ENCODE data around the gene PLD5. TPM values are rescaled to one million over a fixed set of nuclear protein-coding genes. Genes with fewer than 3 reads are reported as not detected.
A peak's percentile ranks its signal among the peaks of the same experiment; 100 is the strongest.

PLD5 gene
- not detected for total RNA-seq
- not detected for total RNA-seq (2013)
- 0 to 0.07 (median 0) reads per million in 29 experiments for total RNA-seq

DNA sequence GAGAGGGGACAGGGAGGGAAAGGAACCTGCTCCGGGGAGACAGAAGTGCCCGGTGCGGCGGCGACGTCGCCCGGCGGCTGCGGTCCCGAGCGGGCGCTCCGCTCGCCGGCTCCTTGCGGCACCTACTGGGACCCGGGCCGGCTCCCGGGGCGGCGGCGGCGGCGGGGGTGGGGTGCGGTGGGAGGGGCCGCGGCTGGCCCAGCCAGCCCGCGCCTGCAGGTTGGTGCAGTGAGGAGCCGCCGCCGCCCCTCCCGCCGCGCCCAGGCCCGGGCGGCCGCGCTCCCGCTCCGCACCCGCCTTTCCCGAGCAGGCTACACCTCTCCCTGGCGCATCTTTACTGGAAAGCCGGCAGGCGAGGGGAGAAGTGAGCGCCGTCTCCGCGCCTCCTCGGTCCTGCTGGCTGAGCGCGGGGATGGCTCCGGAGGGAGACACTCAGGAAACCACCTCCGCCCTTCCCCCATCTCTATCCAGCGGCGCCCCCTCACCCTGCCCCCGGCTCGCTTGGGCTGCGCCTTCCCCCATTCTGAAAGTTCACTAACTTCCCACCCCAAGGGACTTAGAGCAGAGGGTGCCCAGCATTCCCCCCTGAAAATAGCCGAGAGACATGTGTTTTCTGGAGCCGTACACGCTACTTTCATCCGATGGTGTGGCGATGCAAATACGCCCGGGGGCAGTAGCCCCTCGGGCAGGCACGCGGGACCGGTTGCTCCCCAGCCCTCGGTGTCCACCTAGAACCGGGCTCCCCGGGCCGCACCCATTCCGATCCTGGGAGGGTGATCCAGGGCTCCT lies at the start of gene PLD5:
Gene PLD5 (minus strand): TSS at position 127 of the 789 bp plus-strand sequence.
- CTCF ChIA-PET, result no interaction called here
- no peak for DNase-seq

GRCh38 chr1:242569867-242570266 lies 45.4 kb upstream of the PLD5 start:
- peaks cover 0 to 8% (median 0%) of the 10 kb centered on the region in 3 donors for H3K9me3 Mint-ChIP-seq
- H3K27ac Mint-ChIP-seq, result no peak overlapping the region
- Histone ChIP-seq H3K4me1 (ENCODE audit: control insufficient read depth in 1 of 2, extremely low read depth in 1 of 2, insufficient read depth in 2 of 2, low read length in 2 of 2) (no peaks in the 10 kb centered on the region), H3K4me3 (ENCODE audit: control insufficient read depth in 1 of 2, extremely low read depth in 1 of 2, low read length in 1 of 2) (no peak overlapping the region), H3K9me3 (no peaks in the 10 kb centered on the region), H3K36me3 (ENCODE audit: control insufficient read depth in 2 of 2, extremely low read depth in 1 of 2, insufficient read depth in 1 of 2, low read length in 1 of 2) (no peaks in the 10 kb centered on the region), H3K27ac (ENCODE audit: low read length) (no peak overlapping the region), H3K27me3 (replicated peaks in 1 of 2; ENCODE audit: control insufficient read depth in 2 of 2, extremely low read depth in 1 of 2, insufficient read depth in 2 of 2, low read length in 1 of 2) (peaks cover 0 to 2% of the 10 kb centered on the region in 2 experiments)
- no peak for DNase-seq
- ChIA-PET CTCF (no interaction called here), POLR2A (no interaction called here)
- H3K27me3 Mint-ChIP-seq, result peaks cover 0 to 2% of the 10 kb centered on the region in 2 donors
- H3K36me3 Mint-ChIP-seq, result no peaks in the 10 kb centered on the region
- no peaks in the 10 kb centered on the region for H3K4me1 Mint-ChIP-seq
- no peak overlapping the region for H3K4me3 Mint-ChIP-seq
- no peak for ATAC-seq (replicated peaks in 1 of 4)
- no CpG with 5 or more reads among the region's 1 CpG for WGBS (ENCODE audit: insufficient coverage)

More for the DNA sequence above, at the start of gene PLD5:
- Mint-ChIP-seq H3K4me3 (peak within 1 kb of the TSS; percentile 29 to 74 (median 49)), H3K27ac (no peak within 1 kb of the TSS), H3K9me3 (no peaks in the 10 kb centered on the region), H3K27me3 (peaks cover 54 to 60% of the 10 kb centered on the region in 2 donors), H3K36me3 (no peaks in the 10 kb centered on the region), H3K4me1 (peaks cover 0 to 18% (median 15%) of the 10 kb centered on the region in 3 donors)
- H3K4me3 ChIP-seq (ENCODE audit: control insufficient read depth in 1 of 2, extremely low read depth in 1 of 2, low read length in 1 of 2), result peak within 1 kb of the TSS in 1 of 2 donors; percentile 44
- no peaks in the 10 kb centered on the region for H3K9me3 ChIP-seq
- H3K4me1 ChIP-seq (ENCODE audit: control insufficient read depth in 1 of 2, extremely low read depth in 1 of 2, insufficient read depth in 2 of 2, low read length in 2 of 2), result peaks cover 0 to 8% of the 10 kb centered on the region in 2 experiments
- POLR2A ChIA-PET, result no interaction called here
- peaks cover 16 to 32% of the 10 kb centered on the region in 2 experiments for H3K27me3 ChIP-seq (replicated peaks in 1 of 2; ENCODE audit: control insufficient read depth in 2 of 2, extremely low read depth in 1 of 2, insufficient read depth in 2 of 2, low read length in 1 of 2)
- WGBS (ENCODE audit: insufficient coverage), result 4% methylated on average over 46 of the region's 77 CpGs
- H3K27ac ChIP-seq (ENCODE audit: low read length), result no peak within 1 kb of the TSS
- H3K36me3 ChIP-seq (ENCODE audit: control insufficient read depth in 2 of 2, extremely low read depth in 1 of 2, insufficient read depth in 1 of 2, low read length in 1 of 2), result no peaks in the 10 kb centered on the region
- no peak for ATAC-seq (replicated peaks in 1 of 4)

DNA sequence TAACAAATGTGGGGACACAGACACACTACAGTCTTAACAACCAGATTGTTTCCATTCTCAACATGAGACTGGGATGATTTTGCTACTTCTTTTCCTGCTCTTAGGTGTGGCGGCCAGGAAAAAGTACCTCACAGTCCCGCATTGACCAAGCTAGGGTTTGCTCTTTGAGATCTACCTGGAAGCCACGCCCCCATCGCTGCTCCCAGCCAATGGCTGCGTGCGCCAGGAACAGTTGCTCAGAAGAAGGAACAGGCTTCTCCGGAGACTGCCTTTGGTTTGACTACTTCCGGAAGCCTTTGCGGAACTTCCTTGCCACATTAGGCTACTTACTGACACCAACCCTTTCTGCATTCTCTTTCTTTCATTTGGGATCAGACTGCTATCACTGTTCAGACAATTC lies 44.2 kb upstream of the PLD5 start:
- ChIA-PET CTCF (interaction anchor here in 1 of 2 donors (0.7 kb wide), 1 partner anchor 10 kb away, joined by 3 read pairs; no protein-coding TSS in a partner anchor), POLR2A (no interaction called here)
- no peak for DNase-seq
- Histone ChIP-seq H3K4me3 (ENCODE audit: control insufficient read depth in 1 of 2, extremely low read depth in 1 of 2, low read length in 1 of 2) (no peak overlapping the region), H3K4me1 (ENCODE audit: control insufficient read depth in 1 of 2, extremely low read depth in 1 of 2, insufficient read depth in 2 of 2, low read length in 2 of 2) (no peaks in the 10 kb centered on the region), H3K36me3 (ENCODE audit: control insufficient read depth in 2 of 2, extremely low read depth in 1 of 2, insufficient read depth in 1 of 2, low read length in 1 of 2) (no peaks in the 10 kb centered on the region), H3K27me3 (replicated peaks in 1 of 2; ENCODE audit: control insufficient read depth in 2 of 2, extremely low read depth in 1 of 2, insufficient read depth in 2 of 2, low read length in 1 of 2) (peaks cover 0 to 2% of the 10 kb centered on the region in 2 experiments), H3K27ac (ENCODE audit: low read length) (no peak overlapping the region), H3K9me3 (no peaks in the 10 kb centered on the region)
- Mint-ChIP-seq H3K27ac (no peak overlapping the region), H3K4me3 (no peak overlapping the region), H3K36me3 (no peaks in the 10 kb centered on the region), H3K9me3 (peaks cover 0 to 8% (median 0%) of the 10 kb centered on the region in 3 donors), H3K4me1 (no peaks in the 10 kb centered on the region), H3K27me3 (peaks cover 0 to 2% of the 10 kb centered on the region in 2 donors)
- no peak for ATAC-seq (replicated peaks in 1 of 4)
- WGBS (ENCODE audit: insufficient coverage), result 88% methylated on average over 8 of the region's 9 CpGs

- Mint-ChIP-seq H3K27ac (no peak overlapping the region), H3K36me3 (no peaks in the 10 kb centered on the region), H3K4me1 (no peaks in the 10 kb centered on the region), H3K9me3 (peaks cover 0 to 8% (median 0%) of the 10 kb centered on the region in 3 donors), H3K4me3 (no peak overlapping the region), H3K27me3 (peaks cover 0 to 2% of the 10 kb centered on the region in 2 donors)
- WGBS (ENCODE audit: insufficient coverage), result no CpG with 5 or more reads among the region's 3 CpGs
- Histone ChIP-seq H3K27ac (ENCODE audit: low read length) (no peak overlapping the region), H3K9me3 (no peaks in the 10 kb centered on the region), H3K36me3 (ENCODE audit: control insufficient read depth in 2 of 2, extremely low read depth in 1 of 2, insufficient read depth in 1 of 2, low read length in 1 of 2) (no peaks in the 10 kb centered on the region), H3K4me3 (ENCODE audit: control insufficient read depth in 1 of 2, extremely low read depth in 1 of 2, low read length in 1 of 2) (no peak overlapping the region), H3K27me3 (replicated peaks in 1 of 2; ENCODE audit: control insufficient read depth in 2 of 2, extremely low read depth in 1 of 2, insufficient read depth in 2 of 2, low read length in 1 of 2) (peaks cover 0 to 2% of the 10 kb centered on the region in 2 experiments), H3K4me1 (ENCODE audit: control insufficient read depth in 1 of 2, extremely low read depth in 1 of 2, insufficient read depth in 2 of 2, low read length in 2 of 2) (no peaks in the 10 kb centered on the region)
- ChIA-PET POLR2A (no interaction called here), CTCF (no interaction called here)
- DNase-seq, result no peak
- ATAC-seq (replicated peaks in 1 of 4), result no peak
Observed at GRCh38 chr1:242567596-242567995, 43.1 kb upstream of the PLD5 start.

DNA sequence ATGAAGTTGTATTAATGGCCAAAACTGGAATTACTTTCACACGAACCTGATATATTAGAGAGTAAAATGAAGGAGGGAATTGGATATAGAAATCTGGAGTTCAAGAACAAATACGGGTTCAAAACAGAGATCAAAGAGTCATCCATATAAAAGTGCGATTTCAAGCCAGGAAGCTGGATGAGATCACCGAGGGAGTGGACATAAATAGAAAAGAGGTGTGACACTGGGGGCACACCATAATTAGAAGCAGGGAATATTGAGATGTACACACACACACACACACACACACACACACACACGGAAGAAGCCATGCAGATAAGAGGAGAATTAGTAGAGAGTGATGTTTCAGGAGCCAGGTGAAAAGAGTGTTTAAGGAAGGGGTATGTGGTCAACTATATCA lies 32.3 kb upstream of the PLD5 start:
- H3K9me3 Mint-ChIP-seq, result peaks cover 0 to 7% (median 0%) of the 10 kb centered on the region in 3 donors
- ATAC-seq (replicated peaks in 1 of 4), result no peak
- ChIA-PET CTCF (no interaction called here), POLR2A (no interaction called here)
- DNase-seq, result no peak
- no peaks in the 10 kb centered on the region for H3K4me1 ChIP-seq (ENCODE audit: control insufficient read depth in 1 of 2, extremely low read depth in 1 of 2, insufficient read depth in 2 of 2, low read length in 2 of 2)
- no peak overlapping the region for H3K4me3 ChIP-seq (ENCODE audit: control insufficient read depth in 1 of 2, extremely low read depth in 1 of 2, low read length in 1 of 2)
- no peaks in the 10 kb centered on the region for H3K9me3 ChIP-seq
- no peak overlapping the region for H3K4me3 Mint-ChIP-seq
- H3K36me3 Mint-ChIP-seq, result no peaks in the 10 kb centered on the region
- no peak overlapping the region for H3K27ac ChIP-seq (ENCODE audit: low read length)
- H3K4me1 Mint-ChIP-seq, result no peaks in the 10 kb centered on the region
- no peaks in the 10 kb centered on the region for H3K36me3 ChIP-seq (ENCODE audit: control insufficient read depth in 2 of 2, extremely low read depth in 1 of 2, insufficient read depth in 1 of 2, low read length in 1 of 2)
- H3K27me3 Mint-ChIP-seq, result peaks cover 5 to 11% of the 10 kb centered on the region in 2 donors
- 100% methylated on average over 1 of the region's 5 CpGs for WGBS (ENCODE audit: insufficient coverage)
- no peak overlapping the region for H3K27ac Mint-ChIP-seq
- H3K27me3 ChIP-seq (replicated peaks in 1 of 2; ENCODE audit: control insufficient read depth in 2 of 2, extremely low read depth in 1 of 2, insufficient read depth in 2 of 2, low read length in 1 of 2), result no peaks in the 10 kb centered on the region

DNA sequence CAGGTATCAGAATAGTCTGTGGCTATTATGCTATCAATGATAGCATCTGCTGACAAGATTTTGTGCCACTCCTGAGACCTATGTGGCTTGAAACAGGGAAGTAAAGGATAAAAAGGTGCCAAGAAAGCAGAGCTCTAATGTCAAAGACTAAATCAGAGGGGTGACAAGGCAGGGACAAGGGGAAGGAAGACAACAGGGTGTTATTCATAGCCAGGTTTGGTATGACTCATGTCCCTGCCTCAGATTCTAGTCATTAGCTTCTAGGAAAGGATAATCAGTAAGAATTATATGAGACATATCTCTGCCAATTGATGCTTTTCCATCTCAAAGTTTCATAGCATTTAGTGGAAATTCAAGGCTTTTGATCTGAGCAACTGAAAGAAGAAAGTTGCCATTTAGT lies 31.8 kb upstream of the PLD5 start:
- POLR2A ChIA-PET, result no interaction called here
- CTCF ChIA-PET, result no interaction called here
- Mint-ChIP-seq H3K27ac (no peak overlapping the region), H3K4me1 (no peaks in the 10 kb centered on the region), H3K27me3 (peaks cover 5 to 11% of the 10 kb centered on the region in 2 donors), H3K9me3 (peaks cover 0 to 7% (median 0%) of the 10 kb centered on the region in 3 donors), H3K36me3 (no peaks in the 10 kb centered on the region), H3K4me3 (no peak overlapping the region)
- DNase-seq (no peak), ATAC-seq (replicated peaks in 1 of 4) (no peak)
- Histone ChIP-seq H3K36me3 (ENCODE audit: control insufficient read depth in 2 of 2, extremely low read depth in 1 of 2, insufficient read depth in 1 of 2, low read length in 1 of 2) (no peaks in the 10 kb centered on the region), H3K27me3 (replicated peaks in 1 of 2; ENCODE audit: control insufficient read depth in 2 of 2, extremely low read depth in 1 of 2, insufficient read depth in 2 of 2, low read length in 1 of 2) (no peaks in the 10 kb centered on the region), H3K9me3 (no peaks in the 10 kb centered on the region), H3K27ac (ENCODE audit: low read length) (no peak overlapping the region), H3K4me3 (ENCODE audit: control insufficient read depth in 1 of 2, extremely low read depth in 1 of 2, low read length in 1 of 2) (no peak overlapping the region), H3K4me1 (ENCODE audit: control insufficient read depth in 1 of 2, extremely low read depth in 1 of 2, insufficient read depth in 2 of 2, low read length in 2 of 2) (no peaks in the 10 kb centered on the region)

Measured in T-cell (primary cell).